DMS 273 (cell line): ENCODE data around the gene LCT.
"Not testable (repeated sequence)": the region's sequence is repeated elsewhere in the genome, so short reads cannot be mapped to it uniquely, and the experiment has no call there.

Experiments
- DNase-seq: peaks from one replicate; lab custom pipeline; 2025; ENCODE audit not compliant: unreplicated experiment; lab: John Stamatoyannopoulos, UW

Gene LCT

DNA sequence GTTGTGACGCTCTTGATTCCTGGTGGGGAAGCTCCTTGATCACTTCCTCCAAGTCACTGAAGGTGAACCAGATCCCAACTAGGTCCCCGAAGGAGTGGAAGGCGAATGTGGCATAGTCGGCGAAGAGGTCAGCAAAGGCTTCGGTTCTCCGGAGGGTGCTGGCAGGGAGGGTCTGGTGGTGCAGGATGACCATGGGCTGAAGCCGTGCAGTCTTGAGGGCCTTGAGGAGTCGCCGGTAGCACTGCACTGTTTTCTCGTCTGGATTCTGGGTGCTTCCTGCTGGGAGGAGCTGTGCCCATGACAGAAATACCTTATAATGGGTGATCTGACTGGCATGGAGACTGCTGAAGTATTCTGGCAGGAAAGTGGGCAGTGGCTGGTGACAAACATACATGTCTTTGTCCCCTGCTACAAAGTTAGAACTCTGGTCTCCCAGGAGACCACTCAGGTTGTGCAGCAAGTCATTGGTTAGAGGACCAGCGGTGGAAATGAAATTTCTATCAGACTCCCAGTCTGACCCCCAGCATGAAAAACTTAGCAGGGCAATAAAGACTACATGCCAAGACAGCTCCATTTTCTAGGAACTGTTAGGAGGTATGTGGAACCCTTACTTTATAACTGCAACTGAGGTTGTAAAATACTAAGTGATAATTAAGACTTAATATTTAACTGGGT, at the start of gene LCT:
LCT (minus strand) TSS at position 589 of the 675 bp plus-strand sequence; CDS start at position 574, 15 bp downstream.
- no peak for DNase-seq

DNA sequence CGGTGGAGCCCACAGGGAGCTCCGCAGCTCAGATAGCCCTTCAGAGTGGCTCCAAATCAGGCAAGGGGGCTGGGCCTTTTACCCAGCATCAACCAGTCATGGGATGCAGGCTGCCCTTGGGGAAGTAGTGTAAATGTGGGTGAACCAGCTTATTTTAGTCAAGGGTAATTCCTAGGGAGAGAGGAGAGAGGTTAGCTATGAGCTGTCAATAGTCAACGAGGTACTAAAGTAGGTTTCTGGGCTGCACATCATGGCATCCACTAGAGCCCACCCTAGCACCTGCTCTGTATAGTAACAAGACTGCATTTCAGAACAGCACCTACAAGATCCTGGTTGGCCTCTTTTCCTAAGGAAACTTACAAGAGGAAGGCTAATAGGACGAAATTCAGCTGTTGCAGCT, 48.7 kb upstream of the LCT start:
- DNase-seq = no peak

DNA sequence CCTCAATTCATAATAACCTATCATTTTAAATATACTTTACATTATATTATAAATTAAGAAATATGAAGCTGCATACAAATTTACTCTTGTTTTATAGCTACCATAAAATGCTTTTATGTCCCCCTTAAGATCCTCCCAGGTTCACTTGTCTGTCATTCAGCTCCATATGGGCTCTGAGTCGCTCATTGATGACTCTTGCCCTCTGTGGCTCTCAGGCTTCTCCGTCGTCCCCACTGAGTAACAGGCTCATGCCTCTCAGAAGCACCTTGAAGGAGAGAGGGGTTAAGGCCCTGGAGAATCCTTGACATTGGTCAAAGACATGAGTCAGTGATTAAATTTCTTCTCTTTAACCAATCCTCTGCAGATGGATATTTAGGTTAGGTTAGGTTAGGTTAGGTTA, 45.4 kb upstream of the LCT start:
- DNase-seq = no peak

DNA sequence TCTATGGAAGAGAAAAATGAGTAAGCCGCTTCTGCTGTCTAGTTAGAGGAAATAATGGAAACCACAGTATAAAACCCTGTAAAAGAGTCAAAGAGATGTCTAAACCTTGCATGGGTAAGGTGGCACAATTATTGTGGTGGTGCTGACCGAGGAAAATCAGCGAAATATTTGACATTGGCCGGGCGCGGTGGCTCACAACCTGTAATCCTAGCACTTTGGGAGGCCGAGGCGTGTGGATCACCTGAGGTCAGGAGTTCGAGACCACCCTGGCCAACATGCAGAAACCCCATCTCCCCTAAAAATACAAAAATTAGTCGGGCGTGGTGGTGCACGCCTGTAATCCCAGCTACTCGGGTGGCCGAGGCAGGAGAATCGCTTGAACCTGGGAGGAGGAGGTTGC, 39.8 kb upstream of the LCT start:
- DNase-seq = not testable (repeated sequence)

DNA sequence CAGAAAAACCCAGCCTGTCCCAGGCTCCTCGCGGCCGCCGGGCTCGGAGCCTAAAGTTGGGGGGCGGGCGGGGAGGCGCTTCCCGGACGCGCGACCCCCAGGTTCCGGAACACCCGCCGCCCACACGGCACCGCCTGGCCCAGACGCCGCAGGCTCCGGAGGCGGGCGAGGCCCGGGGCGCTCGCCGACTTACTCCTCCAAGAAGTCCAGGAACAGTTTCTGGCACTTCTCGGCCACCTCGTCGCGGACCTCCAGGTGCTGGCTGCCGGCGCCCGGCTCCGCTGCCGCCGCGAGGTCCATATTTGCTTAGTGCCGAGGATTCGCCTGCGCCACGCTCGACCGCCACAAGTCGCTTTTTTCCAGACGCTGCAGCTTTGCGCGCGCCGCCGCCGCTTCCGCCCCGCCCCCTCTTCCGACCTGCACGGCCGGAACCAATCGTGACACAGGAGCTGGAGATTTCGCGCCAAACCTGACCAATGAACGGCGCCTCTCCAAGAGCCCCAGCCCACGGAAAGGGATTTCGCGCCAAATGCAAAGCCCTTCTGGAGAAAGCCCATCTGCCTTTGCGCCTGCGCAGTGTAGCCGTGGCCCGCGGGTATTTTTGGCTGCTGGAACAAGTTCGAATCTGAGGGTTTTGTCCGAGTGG, 39.2 kb upstream of the LCT start, which contains the start of gene MCM6:
MCM6 (minus strand) TSS at position 378 of the 646 bp plus-strand sequence; CDS start at position 300, 78 bp downstream.
- DNase-seq = peak; percentile 99

DNA sequence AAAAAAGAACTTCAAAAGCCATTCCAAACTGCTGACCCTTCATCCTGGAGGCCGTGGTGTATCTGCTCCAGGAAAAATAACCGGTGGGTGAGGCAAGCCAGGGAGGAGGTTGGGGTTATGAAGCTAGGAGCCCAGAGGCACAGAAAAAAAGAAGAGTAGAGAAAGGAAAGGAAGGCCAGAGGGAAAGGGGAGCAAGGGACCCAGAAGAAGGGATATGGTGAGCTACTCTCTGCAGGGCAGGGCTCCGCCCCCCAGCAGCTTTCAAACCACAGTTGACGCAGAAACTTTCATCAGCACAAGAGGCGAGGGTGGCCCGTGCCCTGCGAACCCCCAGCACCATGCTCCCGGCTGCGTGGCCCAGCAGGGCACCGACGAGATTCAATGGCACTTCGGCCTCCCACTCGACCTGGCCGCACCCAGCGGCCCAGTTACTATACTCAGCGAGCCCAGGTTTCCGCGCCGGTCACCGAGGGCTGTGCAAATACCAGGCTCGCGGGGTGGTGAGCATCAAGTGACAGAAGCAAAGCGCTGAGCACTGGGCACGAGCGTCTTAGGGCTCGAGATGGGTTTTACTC, 38.6 kb upstream of the LCT start:
- peak; percentile 82 for DNase-seq

DNA sequence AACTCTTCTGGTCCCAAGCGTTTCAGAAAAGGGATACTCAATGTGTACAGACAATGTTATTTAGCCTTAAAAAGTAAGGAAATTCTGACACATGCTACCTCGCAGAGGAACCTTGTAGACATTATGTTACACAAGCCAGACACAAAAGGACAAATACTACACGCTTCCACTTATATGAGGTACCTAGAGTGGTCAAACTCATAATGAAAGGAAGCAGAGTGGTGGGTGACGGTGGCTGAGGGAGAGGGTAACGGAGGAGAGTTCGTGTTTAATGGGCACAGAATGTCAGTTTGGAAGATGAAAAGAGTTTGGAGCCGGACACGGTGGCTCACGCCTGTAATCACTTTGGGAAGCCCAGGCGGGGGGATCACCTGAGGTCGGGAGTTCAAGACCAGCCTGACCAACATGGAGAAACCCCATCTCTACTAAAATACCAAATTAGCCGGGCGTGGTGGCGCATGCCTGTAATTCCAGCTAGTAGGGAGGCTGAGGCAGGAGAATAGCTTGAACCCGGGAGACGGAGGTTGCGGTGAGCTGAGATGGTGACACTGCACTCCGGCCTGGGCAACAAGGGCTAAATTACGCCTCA, 37.9 kb upstream of the LCT start:
- no peak for DNase-seq

DNA sequence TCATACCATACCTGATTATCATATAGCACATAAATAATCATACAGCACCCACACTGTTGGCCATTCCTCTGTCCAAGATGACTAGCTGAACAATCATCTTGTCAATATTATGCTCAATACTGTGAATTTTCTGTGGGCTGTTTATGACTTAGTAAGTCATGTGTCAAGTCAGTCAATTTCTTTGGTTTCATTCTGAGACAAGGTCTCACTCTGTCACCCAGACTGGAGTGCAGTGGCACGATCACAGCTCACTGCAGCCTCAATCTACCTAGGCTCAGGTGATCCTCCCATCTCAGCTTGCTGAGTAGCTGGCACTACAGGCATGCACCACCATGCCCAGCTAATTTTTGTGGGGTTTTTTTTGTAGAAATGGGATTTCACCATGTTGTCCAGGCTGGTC, 33.6 kb upstream of the LCT start:
- DNase-seq = no peak

DNA sequence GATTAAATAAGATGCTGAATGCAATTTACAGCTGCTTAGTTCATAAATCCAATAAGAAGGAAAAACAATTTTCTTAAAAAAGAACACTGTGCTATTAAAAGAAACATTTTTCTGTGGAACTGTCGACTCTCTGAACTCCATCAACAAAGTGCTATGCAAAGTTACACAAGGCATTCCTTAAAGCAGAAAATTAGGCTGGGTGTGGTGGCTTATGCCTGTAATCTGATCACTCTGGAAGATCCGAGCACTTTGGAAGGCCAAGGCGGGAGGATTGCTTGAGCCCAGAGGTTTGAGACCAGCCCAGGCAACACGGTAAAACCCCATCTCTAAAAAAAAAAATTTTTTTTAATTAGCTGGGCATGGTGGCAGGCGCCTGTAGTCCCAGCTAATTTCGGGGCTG, 26.2 kb upstream of the LCT start:
- no peak for DNase-seq

DNA sequence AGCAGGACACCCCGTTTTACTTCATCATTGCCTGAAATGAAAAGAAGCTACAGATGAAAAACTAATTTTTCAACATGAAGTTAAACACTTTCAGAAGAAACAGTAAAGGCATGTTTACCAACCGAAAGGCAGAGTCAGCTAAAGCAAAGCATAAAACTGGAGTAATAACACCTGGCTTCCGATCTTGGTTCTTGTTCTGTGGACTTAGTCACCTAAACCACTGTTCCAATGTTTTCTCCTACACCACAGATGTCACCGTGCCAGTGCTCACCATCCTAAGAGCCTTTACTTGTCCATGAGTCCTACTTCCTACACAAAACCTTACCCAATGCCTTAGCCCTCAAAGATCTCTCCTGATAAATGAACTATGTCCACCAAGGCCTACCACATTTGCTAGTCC, 25.7 kb upstream of the LCT start:
- no peak for DNase-seq

DNA sequence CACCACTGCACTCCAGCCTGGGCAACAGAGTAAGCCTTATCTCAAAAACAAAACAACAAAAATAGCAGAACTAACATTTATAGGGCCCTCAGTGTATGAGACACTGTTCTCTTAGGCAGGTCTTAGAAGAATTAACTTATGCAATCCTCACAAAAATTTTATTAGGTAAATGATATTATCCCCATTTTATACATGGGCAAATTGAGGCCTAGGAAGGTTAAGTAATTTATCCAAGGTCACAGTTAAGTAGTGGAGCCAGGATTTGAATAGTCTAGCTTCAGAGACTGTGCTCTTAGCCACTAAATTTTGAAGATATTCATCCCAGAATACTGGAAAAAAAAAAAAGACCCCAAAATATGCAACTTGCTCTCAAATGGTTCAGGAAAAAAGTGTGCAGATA, 16.4 kb upstream of the LCT start:
- no peak for DNase-seq

DNA sequence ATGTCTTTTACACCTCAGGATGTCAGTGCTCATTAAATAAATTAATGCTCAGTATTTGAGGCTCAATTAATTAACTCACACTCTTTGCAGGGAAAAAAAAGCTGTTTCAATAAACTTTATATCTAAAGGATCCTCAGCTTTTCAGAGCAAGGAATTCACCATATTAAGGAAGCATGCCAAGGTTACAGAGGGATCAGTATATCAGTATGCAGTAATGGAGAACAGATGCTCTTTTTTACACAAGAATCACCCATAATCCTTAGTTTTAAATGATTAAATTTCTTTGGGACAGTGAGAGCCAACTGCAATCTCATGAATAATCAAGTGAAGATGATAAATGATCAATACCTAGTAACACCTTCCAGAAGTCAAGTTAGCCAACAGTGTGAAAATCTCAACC, 14.9 kb upstream of the LCT start:
- no peak for DNase-seq

DNA sequence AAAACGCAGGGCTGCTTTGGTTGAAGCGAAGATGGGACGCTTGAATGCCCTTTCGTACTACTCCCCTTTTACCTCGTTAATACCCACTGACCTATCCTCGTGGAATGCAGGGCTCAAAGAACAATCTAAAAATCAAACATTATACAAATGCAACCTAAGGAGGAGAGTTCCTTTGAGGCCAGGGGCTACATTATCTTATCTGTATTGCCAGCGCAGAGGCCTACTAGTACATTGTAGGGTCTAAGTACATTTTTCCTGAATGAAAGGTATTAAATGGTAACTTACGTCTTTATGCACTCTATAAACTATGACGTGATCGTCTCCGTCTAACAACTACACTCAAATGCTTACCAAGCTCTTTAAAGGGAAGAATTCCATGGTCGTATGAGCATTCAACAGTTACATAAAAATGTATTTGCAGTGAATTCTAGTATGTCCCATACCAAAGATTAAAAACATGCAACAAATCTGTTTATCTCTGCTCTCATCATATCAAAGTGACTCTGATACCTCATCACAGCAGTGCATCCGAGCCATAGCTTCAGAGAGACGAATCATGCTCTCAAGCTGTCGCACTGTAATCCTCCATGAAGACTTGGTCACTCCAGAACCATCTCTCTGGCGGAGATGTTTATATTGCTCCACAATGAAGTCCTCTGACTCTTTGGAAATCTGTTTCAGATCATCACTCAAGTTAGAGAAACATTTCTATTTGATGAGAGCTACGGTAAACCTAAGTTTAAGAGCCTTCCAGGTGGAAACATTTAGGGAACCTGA, 14.1 kb upstream of the LCT start:
- no peak for DNase-seq

DNA sequence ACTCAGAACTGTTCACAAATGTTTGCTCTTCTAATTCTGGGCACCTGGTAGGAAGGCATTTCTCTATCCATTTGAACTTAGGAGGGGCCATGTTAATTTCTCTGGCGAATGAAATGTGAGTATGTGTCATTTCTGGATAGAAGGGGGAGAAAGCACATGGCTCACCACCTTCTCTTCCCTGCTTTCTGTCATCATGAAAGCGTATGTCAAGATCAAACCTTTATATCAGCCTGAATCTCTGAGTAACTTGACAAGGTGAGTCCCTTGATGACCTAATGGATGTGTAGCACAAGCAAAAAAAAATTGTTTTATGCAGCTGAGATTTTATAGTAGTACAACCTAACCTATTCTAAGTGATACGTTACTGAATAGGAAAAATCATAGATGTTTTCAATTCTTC, 12.1 kb upstream of the LCT start:
- DNase-seq = no peak

DNA sequence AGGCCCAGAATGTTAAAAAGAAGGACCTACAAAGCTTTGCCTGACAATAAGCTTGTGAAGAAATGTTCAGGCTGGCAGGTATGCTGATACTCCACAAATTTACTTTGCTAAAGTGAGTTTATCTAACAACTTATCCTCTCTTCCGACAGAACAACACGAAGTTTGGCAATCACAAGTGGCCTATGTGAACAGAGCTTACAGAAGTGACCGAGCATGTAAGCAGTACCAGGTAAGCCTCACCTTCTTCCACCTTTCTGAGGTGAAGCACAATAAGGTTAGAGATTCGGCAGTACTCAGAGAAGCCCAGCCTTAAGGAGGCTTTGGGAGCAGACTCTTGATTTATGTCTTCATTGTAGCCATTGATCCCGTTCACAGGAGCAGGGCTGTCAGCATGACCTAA, 9.0 kb upstream of the LCT start:
- DNase-seq = no peak

DNA sequence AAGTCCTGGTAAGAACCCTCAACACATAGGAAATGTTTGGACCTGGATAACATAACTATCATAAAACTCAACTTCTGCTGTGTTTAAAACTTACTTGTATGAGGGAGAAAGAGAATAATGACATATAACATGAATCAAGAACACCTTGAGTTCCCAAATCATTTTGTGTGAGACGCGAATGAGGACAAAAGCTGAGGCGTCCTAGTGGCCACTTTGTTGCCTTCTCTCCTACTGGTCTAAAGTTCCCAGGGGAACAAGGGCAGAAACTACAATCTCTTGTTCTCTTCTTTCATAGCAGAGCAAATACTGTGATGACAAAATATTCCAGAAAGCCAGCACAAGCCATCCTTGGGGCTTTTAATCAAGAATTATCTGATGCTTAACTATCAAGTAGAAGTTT, 8.3 kb upstream of the LCT start:
- DNase-seq = no peak

DNA sequence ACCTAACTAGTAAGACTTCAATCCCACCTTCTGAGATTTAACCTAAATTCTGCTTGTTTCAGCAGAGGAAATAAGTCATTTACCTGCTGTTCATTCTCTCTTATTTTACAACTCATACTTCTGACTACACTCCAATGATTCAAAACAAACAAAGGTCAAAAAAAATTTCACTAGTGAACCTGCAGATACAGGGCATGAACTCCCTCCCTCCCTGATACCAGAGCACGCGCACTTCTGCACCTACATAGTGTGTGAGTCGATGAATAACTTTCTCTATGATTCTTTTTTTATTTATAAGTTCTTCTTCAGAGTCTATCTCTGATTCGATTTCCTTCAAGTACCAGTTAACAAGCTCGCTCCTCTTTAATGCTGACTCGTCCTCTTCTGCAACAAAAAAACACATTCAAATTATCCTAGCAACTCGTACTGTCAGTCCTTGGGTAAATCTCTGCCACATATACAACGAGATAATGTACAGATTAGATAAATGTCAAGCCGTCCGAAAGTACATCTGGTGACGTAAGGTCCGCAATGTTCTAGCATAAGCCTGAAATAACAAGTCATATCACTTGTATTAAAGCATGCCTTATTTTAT, 7.4 kb upstream of the LCT start:
- no peak for DNase-seq

DNA sequence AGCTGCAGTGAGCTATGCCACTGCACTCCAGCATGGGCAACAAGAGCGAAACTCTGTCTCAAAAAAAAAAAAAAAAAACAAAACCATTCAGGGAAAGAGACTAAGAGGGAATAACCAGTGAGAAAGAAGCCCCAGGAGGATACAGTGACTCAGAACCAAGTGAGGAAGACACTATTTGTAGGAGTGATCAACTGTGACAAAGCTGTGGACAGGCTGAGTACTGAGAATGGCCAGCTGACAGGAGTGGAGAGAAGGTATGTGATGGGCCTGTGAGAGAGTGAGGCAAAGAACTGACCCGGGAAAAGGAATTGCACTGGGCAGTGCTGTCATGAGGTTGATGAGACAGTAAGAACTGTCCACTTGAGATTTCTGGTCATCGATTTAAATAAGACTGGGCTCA, 6.7 kb upstream of the LCT start:
- no peak for DNase-seq

DNA sequence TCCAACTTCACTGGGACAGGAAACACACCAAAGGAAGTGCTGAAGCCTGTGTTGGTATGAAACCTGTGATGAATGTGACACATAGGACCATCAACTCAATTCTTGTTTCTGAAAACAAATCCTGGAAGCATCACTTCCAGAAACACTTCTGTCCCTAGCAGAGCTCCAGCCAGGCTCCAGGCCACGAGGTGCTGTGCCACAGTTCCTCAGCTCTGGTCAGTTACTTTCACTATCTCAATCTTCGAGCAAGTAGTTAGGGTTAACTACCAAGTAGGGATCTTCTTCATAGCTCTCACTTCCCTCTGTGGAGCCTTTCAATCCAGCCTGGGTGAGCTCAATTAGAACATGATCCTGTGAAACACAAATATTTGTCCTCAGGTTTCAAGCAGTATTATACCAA, 3.6 kb upstream of the LCT start:
- DNase-seq = peak; percentile 36

DNA sequence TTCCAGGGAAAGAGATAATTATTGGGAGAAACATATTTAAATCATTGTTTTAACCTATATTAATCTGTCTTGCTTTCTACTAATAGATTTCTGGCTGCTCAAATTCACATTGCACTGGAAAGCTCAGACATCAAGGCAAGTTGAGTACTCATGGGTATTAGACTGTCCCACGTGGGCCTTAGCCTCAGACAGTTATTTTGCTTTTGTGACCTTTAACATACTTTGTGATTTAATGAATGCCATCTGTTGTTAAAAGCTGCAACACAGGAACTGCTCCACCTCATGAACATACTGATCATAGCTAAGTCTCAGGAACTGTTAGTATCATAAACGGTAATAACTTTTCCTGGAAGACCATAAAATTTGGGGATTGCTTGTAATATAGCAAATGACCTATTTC, 2.7 kb upstream of the LCT start:
- DNase-seq = peak; percentile 89

DNA sequence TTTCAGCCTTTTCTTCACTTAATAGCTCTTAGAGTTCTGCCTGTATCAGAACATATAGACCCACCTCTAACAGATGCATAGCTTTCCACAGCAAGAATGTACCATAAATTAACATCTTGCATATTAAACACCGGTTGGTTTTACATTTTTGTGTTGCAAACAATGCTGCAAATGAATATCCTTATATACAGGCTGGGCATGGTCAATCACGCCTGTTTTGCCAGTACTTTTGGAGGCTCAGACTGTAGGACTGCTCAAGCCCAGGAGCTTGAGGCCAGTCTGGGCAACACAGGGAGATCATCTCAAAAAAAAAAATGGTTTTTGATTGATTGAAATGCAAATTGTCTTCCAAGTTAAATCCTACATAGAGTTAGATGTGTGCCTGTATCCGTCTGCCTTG, 1.5 kb upstream of the LCT start:
- DNase-seq = no peak
